Dermis microvascular lymphatic vessel endothelial cell (primary cell): ENCODE measurements around the gene POP5. TPM values are rescaled to one million over a fixed set of nuclear protein-coding genes. Genes with fewer than 3 reads are reported as not detected.

Experiments
- DNase-seq, 2 donors: peaks; one replicate each; pipeline versions ENCODE4 v3.0.0 to v3.0.0-alpha.2; 2010; ENCODE audit warnings: low read depth in 2 of 2
- total RNA-seq: library from RNA; depleted of rRNA; stranded (reverse); fragments of >200 nt; gene quantifications from 2 replicates; pipeline ENCODE4 v1.2.1, GENCODE V29; 2014

Gene POP5
- total RNA-seq, 1 donor from 2014 or later: 20.7 TPM

DNA sequence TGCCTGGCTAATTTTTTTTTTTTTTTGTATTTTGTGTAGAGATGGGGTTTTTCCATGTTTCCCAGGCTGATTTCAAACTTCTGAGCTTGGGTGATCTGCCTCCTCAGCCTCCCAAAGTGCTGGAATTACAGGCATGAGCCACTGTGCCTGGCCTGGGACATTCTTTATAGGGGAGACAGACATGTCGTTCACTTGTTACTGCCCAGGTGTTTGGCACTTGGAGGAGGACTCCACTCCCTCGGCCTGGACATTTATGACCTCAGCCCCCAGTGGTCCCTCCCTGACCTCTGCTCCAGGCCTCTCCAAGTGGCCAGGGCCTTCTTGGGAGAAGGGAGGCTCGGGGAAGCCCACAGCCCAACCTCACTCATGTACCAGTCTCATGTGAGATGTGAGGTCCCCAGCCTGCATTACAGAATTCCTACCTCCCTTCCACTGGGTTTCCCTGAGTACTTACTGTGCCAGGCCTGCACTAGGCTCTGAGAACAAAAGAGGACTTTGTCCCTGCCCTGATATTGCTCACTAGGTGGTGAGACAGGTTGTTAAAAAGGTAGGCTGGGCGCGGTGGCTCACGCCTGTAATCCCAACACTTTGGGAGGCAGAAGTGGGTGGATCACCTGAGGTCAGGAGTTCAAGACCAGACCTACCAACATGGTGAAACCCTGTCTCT lies 9.7 kb upstream of the POP5 start:
- DNase-seq: no peak

DNA sequence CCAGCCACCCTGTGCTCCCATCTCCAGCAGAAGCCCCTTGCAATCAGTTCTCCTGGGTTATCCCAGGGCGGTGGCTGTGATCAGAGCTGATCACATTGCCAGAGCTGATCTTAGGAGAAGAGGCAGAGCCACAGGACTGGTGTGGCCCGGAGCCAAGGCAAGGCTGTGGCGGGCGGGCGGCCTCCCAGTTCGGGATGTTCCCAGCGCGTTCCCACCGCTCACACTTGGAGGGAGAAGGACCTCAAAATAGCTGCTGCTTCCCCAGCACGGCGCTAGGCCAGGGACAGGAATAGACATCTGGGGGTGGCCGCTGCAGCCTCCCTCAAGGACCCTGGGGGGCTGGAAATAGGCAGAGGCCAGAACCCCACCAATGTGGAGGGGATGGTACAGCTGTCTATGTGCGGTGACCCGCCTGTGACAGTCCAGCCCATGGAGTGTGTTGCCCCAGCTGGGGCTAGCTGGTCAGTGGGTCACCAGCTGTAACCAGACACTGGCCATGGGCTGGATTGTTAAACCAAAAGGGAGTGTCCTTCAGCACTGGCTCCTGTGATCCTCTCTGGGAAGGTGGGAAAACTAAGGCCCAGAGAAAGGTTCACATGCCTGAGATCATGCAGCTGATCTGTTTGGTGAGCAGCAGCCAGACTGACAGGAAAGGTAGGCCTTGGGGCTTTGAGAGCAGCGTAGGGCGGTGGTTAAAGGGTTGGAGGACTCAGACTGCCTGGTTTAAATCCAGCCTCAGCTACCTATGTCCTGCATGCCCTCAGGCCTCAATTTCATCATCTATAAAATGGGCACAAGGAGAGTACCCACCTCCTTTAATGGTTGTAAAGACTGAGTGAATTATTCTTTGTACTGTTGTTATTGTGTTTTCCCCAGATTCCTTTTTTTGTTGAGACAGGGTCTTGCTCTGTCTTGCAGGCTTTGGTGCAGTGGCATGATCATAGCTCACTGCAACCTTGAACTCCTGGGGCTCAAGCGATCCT lies 8.0 kb upstream of the POP5 start:
- DNase-seq: no peak

DNA sequence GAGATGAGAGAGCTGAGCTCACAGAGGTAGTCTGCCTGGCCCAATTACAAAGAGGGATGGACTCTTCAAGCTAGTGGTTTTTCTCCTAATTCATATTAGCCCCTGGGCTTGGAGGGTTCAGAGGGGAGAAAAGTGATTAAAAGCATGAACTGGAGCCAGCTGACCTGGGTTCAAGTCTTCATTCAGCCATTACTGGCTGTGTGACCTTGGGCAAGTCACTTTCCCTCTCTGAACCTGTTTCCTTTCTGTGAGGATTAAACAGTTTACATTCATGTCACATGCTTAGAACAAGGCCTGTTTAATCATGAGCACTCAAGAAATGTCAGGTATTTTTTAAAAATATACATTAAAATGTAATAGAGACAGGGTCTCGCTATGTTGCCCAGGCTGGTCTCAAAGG lies 7.2 kb upstream of the POP5 start:
- no peak for DNase-seq

DNA sequence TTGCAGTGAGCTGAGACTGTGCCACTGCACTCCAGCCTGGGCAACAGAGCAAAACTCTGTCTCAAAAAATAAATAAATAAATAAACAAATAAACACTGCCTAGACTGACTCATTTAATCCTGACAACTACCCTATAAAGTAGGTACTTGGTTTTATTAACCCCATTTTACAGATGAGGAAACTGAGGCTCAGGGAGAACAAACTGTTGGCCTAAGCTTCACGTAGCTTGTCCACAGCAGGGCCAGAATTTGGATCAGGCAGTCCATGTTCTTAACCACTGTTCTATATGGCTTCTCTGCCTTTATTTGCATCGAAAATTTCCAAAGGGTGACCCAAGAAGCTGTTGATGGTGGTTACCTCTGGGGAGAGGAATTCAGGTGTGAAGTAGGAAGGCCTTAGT lies 5.7 kb upstream of the POP5 start:
- no peak for DNase-seq

DNA sequence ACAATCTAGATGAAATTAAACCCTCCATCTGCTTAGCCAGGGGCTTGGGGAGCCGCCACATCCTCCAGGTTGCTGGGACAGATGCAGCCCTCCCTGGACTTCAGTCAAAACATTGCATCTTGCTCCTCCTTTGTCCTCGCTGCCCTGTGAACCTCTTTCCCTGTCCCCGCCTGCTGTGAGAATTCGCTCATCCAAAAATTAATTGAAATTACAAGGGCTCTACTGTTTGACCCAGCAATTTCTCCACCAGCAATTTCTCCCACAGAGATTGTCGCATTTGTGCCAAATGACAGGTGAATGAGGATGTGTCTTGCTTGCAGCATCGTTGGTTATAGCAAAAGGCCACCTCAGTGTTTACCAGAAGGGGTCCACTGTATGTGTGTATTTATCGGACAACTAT lies 5.0 kb upstream of the POP5 start:
- no peak for DNase-seq

GRCh38 chr12:120584343-120585149 lies 3.3 kb upstream of the POP5 start:
- peak in 1 of 2 donors; percentile 31 for DNase-seq

GRCh38 chr12:120583478-120584030 lies 2.4 kb upstream of the POP5 start:
- DNase-seq: peak; percentile 18 to 58

GRCh38 chr12:120581998-120582397 lies 796 bp upstream of the POP5 start:
- peak in 1 of 2 donors; percentile 19 for DNase-seq

DNA sequence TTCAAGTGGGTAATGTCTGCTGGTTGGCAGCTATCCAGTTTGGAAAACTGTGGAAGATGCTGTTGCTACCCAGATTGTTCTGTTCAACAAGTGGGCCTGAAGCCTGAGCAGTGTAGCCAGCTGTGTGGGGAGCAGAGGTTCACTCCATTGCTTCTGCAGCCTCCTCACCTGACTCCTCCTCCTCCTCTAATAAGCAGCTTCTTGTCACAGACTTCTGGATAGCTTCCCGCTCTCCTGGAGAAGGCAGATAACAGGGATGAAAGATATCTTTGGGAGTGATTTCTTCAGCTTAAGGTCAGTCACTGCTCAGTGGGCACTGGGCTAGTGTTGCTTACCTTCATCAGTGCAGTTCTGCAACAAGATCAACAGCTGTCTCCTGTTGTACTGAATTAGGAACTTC lies 2.0 kb downstream of the POP5 start:
- DNase-seq: no peak

DNA sequence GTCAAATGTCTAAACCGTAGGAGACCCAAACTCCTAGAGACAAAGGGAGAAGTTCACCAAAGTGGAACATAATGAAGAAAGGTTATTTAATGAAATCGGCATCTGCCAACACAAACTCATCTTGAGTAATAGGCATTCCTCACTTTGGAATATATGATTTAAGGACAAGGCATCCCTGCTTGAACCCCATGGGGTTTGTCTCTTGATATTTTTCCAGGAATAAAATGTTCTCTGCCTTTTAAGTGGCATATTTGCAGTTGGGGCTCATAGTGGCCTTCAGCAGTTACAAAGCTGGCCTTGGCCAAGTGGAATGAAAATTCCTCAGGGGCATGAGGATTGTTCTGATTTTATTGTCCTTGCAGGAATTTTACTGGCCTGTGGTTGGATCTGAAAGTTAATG lies 7.1 kb downstream of the POP5 start:
- DNase-seq: no peak

DNA sequence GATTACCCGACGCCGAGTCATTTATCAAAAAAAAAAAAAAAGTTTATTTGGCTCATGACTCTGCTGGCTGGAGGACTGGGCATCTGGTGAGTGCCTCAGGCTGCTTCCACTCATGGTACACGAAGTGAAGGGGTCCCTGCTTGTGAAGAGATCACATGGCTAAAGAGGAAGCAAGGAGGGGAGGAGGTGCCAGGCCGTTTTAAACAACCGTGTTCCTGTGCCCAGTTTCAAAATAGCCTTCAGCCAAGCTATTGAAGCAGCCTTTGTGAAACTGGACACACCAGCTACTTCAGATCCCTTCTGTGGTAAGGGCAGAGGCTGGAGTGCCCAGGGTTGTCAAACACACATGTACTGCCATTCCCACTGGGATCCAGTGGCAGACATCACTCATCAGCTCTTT lies 7.6 kb downstream of the POP5 start:
- DNase-seq: no peak

GRCh38 chr12:120571299-120571698 lies 9.9 kb downstream of the POP5 start:
- no peak for DNase-seq

DNA sequence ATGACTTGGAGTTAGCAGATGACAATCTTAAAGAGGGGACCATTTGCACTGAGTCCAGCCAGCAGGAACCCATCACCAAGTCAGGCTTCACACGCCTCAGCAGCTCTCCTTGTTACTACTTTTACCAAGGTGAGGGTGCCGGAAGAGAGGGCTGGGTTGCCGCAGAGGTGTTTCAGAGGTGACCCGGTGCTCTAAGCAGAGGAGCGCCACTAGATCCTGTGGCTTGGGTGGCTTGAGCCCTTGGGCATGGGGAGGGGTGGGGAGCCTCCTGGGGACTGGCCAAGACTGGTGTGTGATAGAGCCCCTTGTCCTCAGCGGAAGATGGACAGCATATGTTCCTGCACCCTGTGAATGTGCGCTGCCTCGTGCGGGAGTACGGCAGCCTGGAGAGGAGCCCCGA lies 17.7 kb downstream of the POP5 start:
- DNase-seq: no peak

GRCh38 chr12:120562906-120563305 lies 18.3 kb downstream of the POP5 start:
- peak in 1 of 2 donors; percentile 20 for DNase-seq

DNA sequence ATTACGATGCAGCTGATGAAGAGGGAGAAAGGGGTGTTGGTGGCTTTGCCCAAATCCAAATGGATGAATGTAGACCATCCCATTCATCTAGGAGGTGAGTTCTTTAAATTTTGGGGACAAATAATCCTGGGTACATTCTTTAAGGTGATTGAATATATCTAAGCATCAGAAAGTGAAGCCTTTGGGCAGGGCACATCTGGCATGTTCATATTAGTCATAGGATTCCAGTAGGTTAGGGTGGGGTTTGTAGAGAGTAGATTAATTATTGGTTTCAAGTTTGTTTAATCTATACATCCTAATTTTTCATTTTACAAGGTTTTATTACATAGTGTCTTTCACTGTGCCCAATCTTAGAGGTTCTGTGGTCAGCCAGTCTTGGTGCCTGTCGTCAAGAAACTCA lies 23.6 kb downstream of the POP5 start:
- no peak for DNase-seq

GRCh38 chr12:120554678-120555077 lies 26.5 kb downstream of the POP5 start:
- no peak for DNase-seq

DNA sequence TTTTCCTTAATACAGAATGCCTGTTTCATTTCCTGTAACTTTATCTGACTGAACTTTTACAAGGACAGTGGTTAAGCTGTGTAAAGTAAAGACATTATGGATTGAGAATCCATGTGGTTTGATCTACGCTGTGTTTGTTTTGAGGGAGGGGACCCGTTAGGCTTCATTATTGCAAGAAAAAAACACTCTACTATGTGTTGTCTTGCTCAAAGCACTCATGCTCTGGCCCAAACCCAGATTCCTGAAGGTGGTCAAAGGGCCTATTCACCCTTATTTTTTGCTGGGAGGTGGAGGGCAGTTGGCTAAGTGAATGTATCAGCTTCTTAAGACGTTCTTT lies 35.2 kb downstream of the POP5 start:
- DNase-seq: no peak

DNA sequence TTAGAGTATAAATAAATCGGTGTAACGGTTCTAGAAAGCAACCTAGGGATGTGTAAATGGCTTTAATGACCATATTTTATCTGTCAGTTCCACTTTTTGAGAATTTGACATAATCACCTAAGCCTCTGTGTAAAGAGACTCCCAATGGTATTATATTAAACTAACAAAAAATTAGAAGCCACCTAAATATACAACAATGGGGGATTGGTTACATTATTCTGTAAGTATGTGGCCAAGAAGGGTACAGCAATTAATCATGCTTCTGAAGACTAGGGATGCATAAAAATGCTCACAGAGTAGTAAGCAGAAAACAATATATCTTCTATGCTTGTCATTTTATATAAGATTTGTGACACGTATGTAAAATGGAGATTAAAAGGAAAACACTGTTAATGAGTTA lies 36.5 kb downstream of the POP5 start:
- DNase-seq: no peak

- no peak for DNase-seq
Observed at GRCh38 chr12:120542166-120542565, 39.0 kb downstream of the POP5 start.

DNA sequence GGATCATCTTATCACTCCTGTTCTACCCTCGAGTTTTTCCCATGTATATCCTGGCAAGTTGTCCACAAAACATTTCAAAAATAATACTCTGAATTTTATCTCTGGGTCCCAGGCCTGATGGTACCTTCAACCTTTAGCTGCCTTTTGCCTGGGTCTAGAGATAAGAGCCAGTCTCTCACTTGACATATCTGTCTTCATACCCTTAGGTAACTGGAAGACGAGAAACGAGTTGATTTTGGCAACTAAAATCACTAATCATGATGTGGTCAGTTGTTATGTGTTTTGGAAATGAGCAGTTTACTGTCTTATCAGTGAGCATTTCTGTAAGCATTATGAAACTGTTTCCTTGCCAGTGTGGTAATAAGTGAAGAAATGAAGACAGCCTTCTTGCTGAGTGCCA lies 40.8 kb downstream of the POP5 start:
- DNase-seq: peak in 1 of 2 donors; percentile 39

- DNase-seq: peak in 1 of 2 donors; percentile 28
Observed at GRCh38 chr12:120539303-120539702, 41.9 kb downstream of the POP5 start.
